ENCODE measurements around the gene HDAC5.
A peak's percentile ranks its signal among the peaks of the same experiment; 100 is the strongest.

Gene HDAC5

DNA sequence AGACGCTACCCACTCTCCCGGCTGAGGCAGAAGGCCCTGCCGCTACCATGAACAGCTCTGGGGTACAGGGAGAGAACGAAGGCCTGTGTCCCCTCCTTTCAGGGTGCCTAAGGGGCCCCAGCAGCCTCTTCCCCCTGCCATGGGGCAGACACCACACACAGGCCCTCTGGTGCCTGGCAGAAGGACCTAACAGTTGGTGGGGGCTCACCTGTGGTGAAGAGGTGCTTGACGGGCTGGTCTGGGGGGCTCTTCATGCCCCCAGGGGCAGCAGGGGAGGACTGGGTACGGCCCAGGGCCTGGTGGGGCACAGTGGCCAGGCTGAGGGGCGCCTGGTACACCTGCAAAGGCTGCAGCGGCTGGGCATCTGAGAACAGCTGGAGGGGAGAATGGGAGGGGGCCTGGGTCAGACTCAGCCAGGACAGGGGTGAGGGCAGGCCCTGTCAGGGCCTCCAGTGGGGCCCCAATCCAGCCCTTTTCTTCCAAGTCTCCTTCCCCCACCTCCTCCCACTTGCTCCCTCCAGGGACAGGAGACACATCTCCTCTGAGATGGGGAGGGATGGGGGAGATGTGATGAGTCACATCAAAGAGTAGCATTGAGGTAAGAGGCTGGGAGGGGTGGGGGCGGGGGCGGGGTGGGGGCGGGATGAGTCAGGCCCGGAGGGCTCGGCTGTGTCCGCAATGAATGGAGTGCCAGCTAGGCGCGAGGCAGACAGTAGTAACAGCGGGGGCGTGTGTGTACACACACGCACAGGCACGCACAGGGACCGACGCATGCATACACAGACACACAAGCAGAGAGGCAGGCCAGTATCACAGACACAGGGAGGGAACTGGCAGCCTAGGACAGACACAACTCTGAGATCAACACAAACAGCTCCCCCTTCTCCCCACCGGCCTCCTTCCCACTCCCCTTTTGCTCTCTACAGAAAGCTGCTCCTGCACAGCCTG, 36.8 kb downstream of the HDAC5 start:
- DNase-seq: peak; percentile 64 to 72

DNA sequence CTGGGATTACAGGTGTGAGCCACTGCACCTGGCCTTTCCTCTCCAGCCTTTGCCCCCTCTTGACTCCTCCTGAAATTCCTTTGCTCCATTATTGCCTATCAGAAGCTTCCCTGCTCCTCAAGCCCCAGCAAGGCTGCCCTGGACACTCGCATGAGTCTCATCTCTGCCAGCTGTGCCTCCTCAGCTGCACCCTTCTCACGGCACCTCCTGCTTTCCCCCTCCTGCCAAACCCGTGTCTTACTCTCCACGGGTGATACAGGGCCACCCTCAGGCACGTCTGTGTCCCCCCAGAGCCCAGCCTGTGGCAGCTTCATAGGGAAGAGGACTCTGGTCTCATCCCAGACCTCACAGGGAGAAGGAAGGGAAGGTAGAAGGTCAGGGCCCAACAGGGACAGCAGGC, 37.5 kb downstream of the HDAC5 start:
- no peak for DNase-seq

DNA sequence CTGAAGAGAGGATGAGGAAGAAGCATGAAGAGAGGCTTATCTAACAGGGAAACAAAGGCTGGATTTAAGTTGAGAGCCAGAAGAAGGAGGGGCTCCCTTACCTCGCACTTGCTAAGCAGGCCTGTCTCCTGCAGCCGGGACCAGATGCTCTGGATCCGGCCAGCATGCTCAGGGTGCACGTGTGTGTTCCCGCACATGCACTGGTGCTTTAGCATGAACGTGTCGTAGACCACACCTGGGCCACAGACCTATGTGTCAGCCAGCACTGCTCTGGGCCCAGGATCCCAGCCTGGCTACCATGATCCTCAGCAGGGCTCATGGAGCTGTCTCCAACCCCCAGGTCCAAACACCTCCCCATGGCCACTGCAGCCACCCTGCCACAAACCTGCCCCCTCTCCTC, 38.5 kb downstream of the HDAC5 start:
- DNase-seq: no peak

DNA sequence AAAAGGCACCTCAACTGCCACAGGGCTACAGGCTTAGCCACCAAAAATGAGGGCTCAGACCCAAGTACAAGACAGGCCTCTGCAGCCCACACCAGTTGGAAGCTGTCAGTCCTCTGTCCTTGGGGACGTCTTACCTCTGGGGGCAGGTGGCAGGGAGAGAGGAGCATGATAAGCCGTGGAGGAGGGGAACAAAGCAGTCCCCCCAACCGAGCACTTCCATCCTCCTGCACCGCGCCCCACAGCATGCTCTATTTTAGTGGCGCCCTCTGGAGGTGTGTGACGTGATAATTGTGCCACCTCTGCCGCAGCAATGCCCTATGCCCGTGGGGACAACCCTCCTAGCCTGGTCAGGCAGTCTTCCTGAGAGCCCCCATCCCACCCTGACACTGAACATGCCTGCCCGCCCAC, 39.3 kb downstream of the HDAC5 start:
- DNase-seq: peak; percentile 37 to 56

DNA sequence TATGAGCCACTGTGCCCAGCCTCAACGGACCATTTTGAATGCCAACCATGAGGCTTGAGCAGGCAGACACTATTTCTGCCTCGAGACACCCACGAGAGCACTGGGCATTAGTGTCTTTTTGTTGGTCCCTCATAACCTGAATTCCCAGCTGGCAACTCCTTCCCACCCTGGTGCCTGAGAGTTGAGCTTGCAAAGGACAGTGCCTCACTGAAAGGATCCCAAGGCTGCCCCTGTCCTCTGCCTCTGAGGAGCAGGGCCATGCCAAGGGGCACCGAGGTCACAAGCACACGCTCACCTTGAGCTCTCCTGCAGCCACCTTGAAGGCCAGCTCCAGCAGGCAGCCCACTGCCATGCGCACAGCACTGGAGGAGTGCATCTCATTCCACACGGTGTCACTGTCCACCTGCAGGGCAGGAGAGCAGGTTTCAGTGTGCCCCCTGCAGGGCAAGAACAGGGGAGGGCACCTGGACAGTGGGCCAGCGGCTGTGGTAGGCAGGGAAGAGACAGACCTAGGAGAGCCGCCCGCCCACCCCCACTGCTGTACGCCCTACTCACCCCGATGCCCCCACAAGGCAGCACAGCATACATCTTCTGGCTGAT, 40.1 kb downstream of the HDAC5 start:
- DNase-seq: peak in 1 of 2 experiments; percentile 27

DNA sequence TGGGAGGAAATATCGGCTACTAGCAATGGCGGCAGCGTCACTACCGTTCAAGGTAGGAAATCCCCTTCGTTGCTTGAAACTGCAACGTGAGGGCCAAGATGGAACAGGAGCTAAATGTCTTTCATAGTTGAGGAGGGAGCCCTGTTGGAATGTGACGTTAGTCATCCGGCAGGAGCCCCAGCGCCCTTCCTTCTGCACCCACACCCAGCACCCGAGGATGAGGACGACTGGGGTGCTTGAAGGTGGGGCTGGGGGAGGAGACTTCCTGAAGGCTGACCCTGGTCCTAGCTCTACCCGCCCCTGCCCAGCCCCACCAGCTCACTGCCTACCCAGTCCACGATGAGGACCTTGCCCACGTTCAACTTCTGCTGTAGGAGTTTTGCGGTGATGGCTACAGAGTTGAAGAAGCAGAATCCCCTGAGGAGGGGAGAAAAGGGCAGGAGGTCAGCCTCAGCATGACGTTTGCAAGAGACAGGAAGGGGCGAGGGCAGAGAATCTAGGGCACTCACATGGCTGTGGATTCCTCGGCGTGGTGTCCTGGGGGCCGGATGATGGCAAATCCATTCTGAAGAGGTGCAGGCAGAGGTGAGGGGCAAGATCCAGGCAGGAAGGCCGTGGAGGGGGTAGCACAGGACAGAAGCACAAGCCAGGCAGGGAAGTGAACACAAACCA, 41.0 kb downstream of the HDAC5 start:
- no peak for DNase-seq

DNA sequence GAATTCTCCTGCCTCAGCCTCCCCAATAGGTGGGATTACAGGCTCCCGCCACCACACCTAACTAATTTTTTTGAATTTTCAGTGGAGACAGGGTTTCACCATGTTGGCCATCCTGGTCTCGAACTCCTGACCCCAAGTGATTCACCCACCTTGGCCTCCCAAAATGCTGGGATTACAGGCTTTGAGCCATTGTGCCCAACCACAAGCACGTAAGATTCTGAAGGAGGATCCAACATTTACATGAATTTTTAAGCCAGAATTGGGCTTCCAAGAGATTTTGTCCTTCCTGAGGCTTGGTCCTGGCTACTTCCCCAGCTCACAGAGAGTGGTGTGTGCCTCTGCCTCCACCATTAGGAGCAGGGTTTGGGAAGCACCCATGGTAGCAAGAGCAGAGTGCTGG, 41.8 kb downstream of the HDAC5 start:
- no peak for DNase-seq

DNA sequence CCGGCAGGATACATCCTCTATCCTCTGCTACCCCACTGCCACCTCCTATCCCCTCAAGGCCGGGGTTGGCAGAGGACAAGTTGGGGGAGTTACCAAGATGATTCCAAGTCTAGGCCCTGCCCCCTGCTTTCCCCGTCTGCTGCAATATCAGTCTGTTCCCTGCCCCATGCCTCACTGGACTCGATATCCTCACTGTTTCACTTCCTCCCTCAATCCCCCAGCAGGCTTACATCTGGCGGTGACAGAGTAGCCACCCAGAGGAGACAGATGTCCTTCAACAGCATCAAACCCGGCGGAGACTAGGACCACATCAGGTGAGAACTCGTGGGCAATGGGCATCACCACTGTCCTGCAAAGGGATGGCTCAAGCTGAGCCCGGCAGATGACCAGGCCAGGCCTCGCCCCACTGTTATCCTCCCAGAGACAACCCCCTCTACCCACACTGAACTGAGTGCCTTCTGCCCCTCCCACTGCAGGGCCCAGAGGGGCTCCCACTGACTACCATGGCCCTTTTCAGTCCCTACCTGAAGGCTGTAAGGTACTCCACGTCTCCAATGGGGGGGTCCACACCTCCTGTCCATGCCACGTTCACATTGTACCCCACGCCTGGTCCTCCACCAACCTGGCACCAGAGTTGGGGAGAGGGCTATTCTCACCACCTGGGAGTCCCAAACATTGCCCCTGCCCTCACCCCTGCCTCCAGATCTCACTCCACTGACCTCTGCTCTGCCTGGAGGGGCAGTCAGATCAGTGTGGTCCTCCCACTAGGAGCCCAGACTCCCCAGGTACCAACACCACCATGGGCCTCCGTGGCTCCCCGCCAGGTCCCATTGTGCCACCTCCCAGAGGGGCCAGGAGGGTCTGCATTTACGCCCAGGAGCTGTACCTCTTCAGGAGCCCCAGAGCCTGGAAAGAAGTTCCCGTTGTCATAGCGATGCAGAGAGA, 43.3 kb downstream of the HDAC5 start:
- no peak for DNase-seq

DNA sequence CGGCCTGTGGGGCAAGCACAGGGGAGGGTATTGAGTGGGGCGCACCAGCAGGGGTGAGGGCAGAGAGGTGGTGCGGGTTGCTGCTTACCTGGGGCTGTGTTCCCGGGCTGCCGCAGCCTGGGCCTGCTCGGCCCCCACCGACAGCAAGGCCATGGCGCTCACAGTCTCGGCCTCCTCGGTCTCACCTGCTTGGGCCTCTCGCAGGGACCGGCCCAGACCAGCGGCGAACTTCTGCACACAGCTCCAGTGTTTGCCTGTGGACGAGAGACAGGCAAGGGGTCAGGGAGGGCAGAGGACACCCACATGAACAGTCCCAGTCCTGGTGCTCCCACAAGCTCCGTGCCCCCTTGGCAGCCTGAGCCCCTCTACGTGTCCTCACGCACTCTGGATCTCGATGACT, 45.0 kb downstream of the HDAC5 start:
- DNase-seq: no peak

DNA sequence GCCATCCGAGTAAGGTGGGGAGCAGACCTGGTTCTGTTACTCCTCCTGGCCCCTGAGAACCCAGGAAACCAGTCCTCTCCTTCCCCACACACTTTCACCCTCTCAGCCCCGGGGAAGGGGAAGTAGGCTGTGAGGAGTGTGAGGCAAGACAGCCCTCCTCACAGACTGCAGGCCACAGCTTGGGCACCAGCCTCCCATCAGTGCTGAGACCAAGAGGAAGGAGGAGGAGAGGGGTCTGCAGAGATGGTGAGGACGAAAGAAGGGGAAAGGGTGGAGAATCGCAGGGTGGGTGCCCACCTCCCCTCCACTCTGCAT, 45.9 kb downstream of the HDAC5 start:
- peak; percentile 79 for DNase-seq

DNA sequence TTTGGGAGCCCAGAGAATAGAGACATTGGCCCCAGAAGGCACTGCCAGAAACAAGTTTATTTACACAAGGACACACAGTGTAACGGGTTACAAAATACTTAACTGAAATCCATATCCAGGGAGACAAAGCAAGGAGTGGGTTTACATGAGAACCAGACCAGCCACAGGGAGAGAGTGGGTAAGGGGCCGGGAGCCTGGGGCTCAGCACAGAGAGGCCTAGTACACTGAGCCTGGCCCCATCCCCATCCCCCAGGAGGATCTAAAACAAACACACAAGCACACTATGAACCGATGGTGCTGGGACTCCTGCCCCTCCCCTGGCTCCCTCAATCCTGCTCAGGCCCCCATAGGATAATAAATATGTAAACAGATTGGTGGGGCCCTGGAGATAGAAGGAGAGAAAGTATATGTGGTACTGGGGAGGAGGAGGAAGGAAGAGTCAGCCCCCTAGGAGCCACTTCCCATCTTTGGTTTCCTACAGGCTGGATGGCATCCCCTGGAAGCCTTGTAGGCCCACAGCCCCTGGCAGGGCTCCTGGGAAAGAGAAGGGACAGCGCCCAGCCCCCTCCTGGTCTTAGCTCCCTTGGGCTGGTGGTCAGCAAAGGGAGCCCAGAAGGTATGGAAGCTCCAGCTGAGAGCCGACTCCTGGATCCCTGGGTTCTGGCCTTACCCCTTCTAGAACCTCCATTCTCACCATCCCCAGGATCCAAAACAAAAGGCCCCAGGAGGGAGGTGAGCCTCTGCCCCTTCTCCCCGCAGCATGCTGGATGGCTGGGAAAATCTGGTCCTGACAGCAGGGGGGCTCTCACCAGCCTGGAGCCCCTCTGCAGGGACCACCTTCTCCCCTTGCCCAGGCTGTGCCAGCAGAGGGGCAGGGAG, 46.5 kb downstream of the HDAC5 start:
- DNase-seq: no peak

DNA sequence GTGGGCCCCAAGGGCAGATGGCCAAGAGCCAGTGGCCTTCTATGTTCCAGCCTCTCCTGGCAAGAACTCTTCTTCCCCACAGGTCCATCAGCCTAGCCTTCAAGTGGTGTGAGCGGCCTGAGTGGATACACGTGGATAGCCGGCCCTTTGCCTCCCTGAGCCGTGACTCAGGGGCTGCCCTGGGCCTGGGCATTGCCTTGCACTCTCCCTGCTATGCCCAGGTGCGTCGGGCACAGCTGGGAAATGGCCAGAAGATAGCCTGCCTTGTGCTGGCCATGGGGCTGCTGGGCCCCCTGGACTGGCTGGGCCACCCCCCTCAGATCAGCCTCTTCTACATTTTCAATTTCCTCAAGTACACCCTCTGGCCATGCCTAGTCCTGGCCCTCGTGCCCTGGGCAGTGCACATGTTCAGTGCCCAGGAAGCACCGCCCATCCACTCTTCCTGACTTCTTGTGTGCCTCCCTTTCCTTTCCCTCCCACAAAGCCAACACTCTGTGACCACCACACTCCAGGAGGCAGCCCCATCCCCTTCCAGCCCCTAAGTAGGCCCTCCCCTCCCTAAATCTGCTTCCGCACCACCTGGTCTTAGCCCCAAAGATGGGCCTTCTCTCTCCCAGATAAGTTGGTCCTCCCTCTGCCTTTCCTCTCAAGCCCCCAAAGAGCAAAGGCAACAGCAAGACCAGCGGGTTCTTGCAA, 47.7 kb downstream of the HDAC5 start:
- DNase-seq: no peak

DNA sequence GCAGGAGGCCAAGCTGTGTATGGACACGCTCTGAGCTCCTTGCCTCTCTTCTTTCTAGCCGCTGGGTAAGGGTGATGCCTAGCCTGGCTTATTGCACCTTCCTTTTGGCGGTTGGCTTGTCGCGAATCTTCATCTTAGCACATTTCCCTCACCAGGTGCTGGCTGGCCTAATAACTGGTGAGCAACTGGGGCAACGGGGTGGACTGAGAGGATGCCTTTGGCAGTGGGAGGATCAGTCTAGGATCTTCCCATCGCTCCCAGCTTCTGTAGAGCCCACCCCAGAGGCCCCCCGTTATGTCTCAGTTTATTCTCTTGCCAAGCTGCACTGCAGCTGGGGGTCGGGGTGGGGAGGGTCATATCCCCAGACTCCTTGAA, 48.5 kb downstream of the HDAC5 start:
- no peak for DNase-seq

DNA sequence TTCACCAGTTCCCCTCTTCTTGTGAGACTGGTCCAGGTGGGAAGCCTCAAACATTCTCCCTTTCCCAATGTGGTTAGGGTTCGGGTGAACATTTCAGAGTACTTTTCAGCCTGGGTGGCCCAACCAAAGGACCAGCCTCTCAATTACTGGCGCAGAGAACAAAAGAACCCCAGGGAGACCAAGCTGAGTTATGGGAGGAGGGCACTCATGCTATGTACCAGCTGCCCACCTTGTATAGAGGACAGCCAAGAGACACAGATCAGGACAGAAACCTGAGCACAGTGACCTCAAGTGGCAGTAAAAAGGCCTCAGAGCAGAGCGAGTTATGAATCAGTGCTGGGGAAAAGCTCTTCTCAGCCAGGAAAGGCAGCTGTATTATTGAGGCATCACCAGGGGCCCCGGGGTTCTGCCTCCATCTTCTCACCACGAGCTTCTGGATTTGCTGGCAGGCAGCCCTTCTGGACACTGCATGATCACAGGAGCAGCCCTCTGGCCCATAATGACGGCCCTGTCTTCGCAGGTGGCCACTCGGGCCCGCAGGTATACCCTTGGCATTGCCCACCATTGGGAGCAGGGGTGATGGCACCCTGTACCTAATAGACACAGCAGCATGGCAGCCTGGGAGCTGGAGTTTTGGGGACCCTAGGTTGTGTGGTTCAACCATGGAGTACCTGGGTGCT, 49.1 kb downstream of the HDAC5 start:
- DNase-seq: no peak

DNA sequence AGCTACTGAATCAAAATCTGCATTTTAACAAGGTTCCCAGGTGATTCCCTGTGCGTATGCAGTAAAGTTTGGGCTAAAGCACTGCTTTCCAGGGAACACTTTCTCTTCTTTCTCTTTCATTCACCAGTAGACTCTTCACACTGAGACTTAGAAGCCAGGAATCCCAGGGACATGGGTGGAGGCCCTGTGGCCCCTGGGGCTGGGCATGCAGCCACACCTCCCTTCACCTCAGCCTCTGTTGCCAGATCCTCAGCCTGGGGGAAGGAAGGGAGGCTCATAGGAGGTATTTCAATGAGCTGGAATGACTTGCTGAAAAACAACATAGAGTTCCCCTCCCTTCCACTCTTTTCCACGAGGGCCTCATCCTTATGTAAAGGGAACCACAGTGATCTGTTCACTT, 51.7 kb downstream of the HDAC5 start:
- no peak for DNase-seq

DNA sequence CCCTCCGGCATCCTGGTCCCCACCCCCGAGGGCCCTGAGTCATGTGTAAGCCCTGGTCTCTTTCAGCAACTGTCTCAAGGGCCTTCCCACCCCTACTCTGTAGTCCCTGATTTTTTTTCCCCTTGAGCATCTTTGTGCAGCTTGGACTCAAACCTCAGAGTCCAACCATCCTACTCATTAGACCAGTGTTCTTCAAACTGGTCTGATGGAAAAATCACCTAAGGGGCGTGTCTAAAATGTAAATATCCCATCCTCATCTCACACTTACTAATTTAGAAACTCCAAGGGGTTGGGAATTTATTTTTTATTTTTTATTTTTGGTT, 52.3 kb downstream of the HDAC5 start:
- no peak for DNase-seq

DNA sequence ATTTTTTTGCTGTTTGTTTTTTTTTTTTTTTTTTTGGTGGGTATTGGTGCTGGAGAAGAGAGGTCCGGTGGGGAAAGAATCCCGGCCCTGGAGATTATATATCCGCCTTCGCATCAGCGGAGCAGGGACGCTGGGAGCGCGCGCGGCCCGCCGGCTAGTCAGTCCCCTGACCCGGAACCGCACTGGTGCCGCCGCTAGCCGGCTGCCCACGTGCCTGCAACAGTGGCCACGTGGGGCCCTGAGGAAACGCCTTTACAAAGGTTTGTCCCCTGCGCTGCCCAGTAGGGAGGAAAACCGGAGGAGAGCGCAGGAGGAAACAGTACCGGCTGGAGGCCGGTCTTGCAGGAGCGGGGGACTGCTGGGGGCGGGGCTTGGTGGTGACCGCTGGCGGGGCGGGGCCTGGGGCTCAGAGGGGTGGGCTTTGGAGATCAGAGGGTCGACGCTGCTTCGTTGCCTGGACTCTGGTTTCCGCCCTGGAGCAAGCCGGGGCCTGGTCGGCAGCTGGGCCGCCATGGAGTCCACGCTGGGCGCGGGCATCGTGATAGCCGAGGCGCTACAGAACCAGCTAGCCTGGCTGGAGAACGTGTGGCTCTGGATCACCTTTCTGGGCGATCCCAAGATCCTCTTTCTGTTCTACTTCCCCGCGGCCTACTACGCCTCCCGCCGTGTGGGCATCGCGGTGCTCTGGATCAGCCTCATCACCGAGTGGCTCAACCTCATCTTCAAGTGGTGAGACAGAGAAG, 52.8 kb downstream of the HDAC5 start, which contains the start of gene G6PC3:
Gene G6PC3, plus strand, starts transcription at position 281 of the 743 bp plus-strand sequence. Its CDS starts 231 bp downstream, at position 512.
- peak; percentile 97 for DNase-seq

DNA sequence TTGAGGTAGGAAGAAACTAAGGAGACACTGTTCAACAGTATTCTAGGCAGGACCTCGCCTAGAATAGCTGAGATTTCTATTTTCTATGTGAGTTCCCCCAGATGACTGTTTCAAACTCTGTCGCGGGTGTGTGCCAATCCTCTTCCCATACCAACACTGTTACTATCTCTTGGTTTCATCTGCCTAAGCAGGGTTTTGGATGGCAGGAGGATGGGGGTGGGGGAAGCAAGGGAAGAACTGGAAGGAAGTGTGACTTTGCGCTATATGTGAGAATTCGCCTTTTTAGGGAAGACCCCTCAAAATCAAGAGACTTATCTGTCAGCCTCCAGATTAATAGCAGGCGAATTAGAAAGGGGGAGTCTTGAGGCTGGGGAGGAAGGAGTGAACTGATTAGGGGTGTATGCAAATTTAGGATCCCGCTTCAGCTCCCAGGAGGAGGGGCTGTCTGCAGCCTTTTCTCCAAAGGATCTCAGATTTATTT, 53.4 kb downstream of the HDAC5 start:
- DNase-seq: peak; percentile 50 to 63

DNA sequence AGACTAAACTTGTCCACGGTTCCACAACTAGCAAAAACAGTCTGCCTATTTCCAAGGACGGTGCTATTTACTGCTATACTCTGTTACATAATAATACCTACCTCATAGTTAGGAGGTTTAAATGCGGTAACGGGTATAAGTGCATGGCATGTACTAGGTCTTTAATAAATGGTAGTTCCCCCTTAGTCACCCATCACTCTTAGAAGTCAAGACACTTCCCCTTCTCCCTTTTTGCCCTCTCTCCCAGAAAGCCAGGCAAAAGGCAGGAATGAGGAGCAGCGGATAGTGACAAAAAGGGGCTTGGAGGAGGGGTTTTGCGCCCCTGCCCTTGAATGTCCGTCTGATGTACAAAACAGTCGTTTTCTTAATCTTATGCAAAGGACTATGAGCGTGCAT, 55.9 kb downstream of the HDAC5 start:
- DNase-seq: no peak

Data from Kasumi-1 (cell line).